IPS DF 4.7 (cell line): ENCODE data around the gene CRYGC.
A peak's percentile ranks its signal among the peaks of the same experiment; 100 is the strongest.

Experiments used
- DNase-seq: peaks from one replicate; pipeline ENCODE4 v3.0.0-alpha.2; 2013; ENCODE audit warnings: low spot score; ENCODE audit errors: extremely low read depth

The CRYGC gene

GRCh38 chr2:208129744-208130711 lies at the start of gene CRYGC:
TSS of gene CRYGC (minus strand) at chr2:208129828. CDS start at chr2:208129792, 36 bp downstream.
- no peak for DNase-seq

- DNase-seq, result no peak
Observed at GRCh38 chr2:208179028-208179609, 49.5 kb upstream of the CRYGC start.

GRCh38 chr2:208175840-208176153 lies 46.2 kb upstream of the CRYGC start:
- no peak for DNase-seq

GRCh38 chr2:208175069-208175839 lies 45.6 kb upstream of the CRYGC start:
- peak; percentile 76 for DNase-seq

GRCh38 chr2:208174144-208174543 lies 44.5 kb upstream of the CRYGC start:
- no peak for DNase-seq

- DNase-seq, result no peak
Observed at GRCh38 chr2:208172125-208172524, 42.5 kb upstream of the CRYGC start.

GRCh38 chr2:208164951-208165755 lies 35.5 kb upstream of the CRYGC start:
- no peak for DNase-seq

- DNase-seq, result no peak
Observed at GRCh38 chr2:208163489-208163888, 33.9 kb upstream of the CRYGC start, which contains the start of gene CRYGA. TSS of gene CRYGA (minus strand) at chr2:208163589. CDS start at chr2:208163556, 33 bp downstream.

- no peak for DNase-seq
Observed at GRCh38 chr2:208156439-208156838, 26.8 kb upstream of the CRYGC start.

- no peak for DNase-seq
Observed at GRCh38 chr2:208153156-208153555, 23.5 kb upstream of the CRYGC start.

- DNase-seq, result no peak
Observed at GRCh38 chr2:208150956-208151355, 21.3 kb upstream of the CRYGC start.

- DNase-seq, result no peak
Observed at GRCh38 chr2:208150094-208150493, 20.5 kb upstream of the CRYGC start.

GRCh38 chr2:208148803-208149202 lies 19.2 kb upstream of the CRYGC start:
- DNase-seq, result no peak

GRCh38 chr2:208147759-208148158 lies 18.1 kb upstream of the CRYGC start:
- DNase-seq, result no peak

- DNase-seq, result no peak
Observed at GRCh38 chr2:208147008-208147407, 17.4 kb upstream of the CRYGC start.

- DNase-seq, result no peak
Observed at GRCh38 chr2:208146006-208146405, 16.4 kb upstream of the CRYGC start, which contains the start of gene CRYGB. TSS of gene CRYGB (minus strand) at chr2:208146158. CDS start at chr2:208146120, 38 bp downstream.

GRCh38 chr2:208142925-208143799 lies 13.5 kb upstream of the CRYGC start:
- DNase-seq, result no peak

- no peak for DNase-seq
Observed at GRCh38 chr2:208142240-208142924, 12.8 kb upstream of the CRYGC start.

- DNase-seq, result no peak
Observed at GRCh38 chr2:208139447-208139846, 9.8 kb upstream of the CRYGC start.
